HG03469 (cell line): ENCODE measurements around the gene POLR2C.
"Not testable (repeated sequence)": the region's sequence is repeated elsewhere in the genome, so short reads cannot be mapped to it uniquely, and the experiment has no call there.

Source experiments
- ATAC-seq: cut with Tn5 transposase; IDR thresholded peaks from one replicate; pipeline ENCODE4 v1.9.1; 2021; ENCODE audit warnings: mild to moderate bottlenecking, moderate library complexity, moderate number of reproducible peaks; ENCODE audit not compliant: unreplicated experiment

POLR2C gene

DNA sequence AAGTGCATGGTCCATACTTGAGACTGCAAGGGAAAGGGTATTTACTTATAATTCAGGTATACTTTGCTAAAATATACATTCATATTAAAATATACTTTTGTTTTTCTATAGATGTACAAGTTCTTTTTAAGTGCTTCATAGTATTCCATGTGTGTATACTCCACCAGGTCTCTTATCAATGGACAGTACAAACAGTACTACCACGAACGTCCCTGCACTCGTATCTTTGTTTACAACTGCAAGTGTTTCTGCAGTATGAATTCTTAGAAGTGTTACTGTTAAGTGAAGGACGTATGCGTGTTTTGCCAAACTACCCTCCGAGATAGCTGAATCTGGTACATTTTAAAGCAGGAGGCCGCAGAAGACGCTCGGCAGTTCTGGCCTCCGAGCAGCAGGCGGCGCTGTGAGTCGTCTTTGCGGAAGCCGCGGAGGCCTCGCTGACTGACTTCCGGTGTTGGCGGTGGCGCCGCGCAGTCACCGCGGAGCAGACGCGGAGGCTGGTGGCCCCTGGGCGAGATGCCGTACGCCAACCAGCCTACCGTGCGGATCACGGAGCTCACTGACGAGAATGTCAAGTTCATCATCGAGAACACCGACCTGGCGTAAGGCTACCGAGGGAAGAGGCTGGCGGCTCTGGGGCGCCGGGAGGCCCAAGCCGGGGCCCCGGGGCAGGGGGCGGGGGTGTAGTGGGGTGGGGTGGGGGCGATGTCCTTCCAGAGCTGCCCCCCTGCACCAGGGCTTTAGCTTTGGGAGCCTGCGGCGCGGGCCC lies at the start of gene POLR2C:
POLR2C (plus strand) TSS at position 471 of the 769 bp plus-strand sequence; CDS start at position 517, 46 bp downstream.
- peak; percentile 78 for ATAC-seq

DNA sequence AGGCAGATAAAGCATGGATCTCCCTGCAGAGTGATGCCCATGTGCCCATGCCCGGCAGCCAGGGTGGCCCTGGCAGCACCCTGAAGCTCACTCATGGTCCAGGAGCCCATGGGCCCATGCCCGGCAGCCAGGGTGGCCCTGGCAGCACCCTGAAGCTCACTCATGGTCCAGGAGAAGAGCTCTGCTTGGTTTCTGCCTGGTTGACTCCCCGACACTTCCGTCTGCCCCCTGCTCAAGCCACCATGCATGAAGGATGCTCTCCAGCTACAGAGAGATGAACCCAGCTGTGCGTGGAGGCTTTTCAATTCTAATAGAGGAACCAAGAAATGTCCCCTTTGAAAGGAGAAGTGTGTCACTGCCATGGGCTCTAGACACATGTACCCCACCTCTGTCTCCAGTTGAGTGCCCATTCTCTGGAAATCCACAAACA lies 49.2 kb upstream of the POLR2C start:
- ATAC-seq: no peak

DNA sequence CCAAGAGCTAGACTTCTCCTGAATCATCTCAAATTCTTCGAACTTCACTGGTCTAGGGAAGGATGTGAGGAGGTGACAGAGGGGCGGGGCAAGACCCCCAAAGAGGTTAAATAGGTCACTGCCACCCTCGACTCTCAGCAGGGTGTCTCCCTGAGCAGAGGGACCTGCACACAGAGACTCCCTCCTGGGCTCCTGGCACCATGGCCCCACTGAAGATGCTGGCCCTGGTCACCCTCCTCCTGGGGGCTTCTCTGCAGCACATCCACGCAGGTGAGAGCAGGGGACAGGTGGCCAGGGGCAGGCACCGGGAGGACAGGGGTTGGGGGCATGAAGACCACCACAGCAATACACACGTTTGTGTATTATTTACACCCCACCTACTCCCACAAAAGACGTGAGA lies 48.7 kb upstream of the POLR2C start:
- no peak for ATAC-seq

DNA sequence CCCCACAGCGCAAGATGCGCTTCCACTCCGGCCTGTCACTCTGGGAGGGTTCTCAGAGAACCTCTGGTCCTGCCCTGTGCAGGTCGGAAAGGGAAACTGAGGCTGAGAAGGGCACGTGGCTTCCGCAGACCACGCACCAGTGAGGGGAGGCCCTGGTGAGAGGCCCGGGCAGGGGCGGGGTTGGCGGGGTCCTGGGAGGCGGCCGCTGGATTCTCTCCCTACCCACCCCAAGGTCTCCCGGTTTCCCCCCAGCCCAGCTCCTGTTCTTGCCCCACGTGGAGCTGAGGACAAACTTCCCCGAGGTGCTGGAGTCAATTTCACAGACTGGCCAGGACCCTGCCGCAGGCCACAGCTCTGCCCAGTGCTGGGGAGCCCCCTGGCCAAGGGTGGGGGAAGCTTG lies 46.4 kb upstream of the POLR2C start:
- no peak for ATAC-seq

DNA sequence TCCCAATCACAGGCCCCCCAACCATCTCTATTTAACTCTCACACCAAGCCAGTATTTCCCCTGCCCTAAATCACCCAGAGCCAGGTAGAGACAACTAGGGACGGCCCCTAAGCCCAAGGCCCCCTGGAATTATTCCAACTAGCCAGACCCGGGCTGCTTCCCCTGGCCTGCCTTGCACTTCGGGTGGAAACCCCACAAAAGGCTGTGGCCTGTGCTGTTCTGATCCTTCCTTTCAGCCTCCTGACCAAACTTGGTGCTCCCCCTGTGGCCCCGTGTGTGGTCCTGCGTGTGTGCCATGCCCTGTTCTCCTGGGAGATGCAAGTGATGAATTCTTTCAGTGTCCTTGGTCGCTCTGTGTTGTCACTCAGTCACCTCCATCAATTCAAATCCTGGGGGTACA lies 43.0 kb upstream of the POLR2C start:
- no peak for ATAC-seq

DNA sequence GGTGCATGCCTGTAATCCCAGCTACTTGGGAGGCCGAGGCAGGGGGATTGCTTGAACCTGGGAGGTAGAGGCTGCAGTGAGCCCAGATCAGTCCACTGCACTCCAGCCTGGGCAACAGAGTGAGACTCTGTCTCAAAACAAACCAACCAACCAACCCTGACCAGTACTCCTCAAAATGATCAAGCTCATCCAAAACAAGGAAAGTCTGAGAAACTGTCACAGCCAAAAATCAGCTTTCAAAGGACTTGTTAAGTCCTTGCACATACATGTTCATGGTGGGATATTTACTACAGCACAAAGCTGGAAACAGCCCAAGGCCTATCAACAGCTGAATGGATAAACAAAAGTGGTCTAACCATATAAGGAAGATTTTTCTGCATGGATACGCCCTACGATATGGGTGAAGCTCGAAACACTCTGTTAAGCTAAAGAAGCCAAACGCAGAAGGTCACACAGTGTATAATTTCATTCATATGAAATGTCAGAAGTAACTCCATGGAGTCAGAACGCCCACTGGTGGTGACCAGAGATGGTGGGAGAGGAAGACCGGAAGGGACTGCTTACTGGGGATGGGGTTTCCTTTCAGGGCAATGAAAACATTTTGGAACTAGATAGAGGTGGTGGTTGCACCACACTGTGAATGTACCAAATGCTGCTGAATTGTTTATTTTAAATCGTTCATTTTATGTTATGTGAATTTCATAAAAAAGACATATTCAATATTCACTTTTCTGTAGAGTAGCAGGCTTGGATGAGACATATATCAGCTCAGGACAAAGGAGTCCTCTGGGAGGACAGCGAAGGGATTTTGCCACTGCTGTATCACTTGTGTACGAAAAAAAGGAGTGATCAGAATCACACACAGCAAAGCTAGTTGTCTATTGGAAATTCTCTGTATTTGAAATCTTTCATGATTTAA lies 40.2 kb upstream of the POLR2C start:
- no peak for ATAC-seq

DNA sequence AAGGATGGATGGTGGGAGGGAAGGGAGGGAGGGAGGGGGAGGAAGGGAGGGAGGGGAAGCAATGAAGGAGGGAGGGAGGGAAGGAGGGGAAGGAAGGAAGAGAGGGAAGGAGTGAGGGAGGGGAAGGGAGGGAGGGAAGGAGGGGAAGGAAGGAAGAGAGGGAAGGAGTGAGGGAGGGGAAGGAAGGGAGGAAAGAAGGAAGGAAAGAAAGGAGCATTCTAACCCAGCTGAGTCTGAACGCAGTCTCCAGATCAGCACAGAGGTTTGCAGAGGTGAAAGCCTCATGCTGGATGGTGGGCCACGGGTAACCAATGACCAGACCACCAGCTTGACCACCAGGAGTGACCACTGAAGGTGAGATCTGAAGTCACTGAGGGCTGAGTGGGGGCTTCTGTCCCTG lies 39.3 kb upstream of the POLR2C start:
- ATAC-seq: no peak

DNA sequence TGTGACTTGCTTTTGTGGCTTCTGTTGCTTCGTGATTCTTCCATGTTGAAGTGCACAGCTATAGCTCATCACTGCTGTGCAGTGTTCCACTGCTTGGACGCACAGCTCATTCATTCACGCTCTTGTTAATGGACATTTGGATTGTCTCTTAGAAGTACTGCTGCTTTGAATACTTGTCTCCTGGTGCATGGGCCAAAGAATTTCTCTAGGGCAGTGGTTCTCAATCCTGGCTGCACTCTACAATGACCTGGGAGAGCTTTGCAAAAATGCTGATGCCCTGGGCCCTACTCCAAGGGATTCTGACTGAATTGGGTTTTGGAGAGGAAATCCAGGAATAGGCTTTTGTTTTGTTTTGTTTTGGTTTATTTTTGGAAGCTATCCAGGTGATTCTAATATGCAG lies 37.9 kb upstream of the POLR2C start:
- ATAC-seq: no peak

DNA sequence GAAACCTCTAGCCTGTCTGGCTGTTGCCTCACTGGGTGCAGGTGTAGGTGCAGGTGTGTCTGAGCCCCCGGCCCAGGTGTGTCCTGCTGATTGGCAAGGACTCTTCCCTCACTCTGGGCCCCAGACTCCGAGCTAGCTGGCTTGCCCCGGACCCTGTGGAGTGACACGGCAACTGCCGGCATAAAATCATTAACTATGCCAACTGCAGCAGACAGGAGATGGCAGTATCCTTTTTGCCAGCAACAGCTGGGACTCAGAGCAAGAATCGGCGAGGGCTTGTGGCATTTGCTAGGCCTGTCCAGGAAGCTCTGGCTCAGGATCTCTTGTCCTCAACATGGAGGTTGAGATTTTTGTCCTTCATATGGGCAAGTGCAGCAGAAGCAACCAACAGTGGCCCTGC lies 36.1 kb upstream of the POLR2C start:
- ATAC-seq: no peak

DNA sequence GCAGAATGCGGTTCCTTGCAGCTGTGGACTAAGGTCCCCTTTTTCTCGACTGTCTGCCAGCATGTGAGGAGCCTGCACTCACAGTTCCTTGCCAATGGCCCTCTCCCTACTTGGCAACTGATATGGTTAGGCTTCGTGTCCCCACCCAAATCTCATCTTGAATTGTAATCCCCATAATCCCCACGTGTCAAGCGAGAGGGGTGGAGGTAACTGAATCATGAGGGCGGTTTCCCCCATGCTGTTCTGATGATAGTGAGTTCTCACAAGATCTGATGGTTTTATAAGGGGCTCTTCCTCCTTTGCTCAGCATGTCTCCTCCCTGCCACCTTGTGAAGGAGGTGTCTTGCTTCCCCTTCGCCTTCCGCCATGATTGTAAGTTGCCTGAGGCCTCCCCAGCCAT lies 35.2 kb upstream of the POLR2C start:
- ATAC-seq: no peak

DNA sequence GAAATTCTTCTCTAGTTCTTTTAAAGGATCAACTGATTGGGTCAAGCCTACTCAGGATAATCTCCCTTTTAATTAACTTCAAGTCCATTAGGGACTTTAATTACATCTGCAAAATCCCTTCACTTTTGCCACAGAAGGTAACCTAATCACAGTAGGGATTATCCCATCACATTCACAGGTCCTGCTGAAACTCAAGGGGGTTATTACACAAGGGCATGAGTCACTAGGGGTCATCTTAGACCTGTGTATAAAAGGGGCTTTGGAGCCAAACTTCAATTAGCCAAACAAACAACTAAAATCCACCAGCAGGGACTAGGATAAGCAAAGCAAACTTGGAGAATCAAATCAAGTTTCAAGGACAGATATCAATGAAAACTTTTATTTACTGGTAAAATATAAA lies 34.7 kb upstream of the POLR2C start:
- ATAC-seq: no peak

DNA sequence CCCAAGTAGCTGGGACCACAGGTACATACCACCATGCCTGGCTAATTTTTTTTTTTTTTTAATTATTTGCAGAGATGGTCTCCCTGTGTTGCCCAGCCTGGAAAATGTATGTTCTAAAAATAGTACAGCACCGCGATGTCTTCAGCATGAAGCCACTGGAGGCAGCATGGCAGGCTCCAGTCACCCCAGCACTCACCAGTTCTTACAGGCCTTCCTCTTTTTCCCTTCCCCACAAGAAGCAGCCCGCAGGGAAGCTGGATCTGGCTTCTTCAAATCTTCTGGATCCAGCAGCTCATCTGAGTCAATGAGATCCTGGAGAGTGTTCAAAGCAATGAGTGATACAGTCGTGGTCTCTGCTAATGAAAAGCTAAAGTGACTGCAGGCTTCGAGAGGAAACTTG lies 31.5 kb upstream of the POLR2C start:
- no peak for ATAC-seq

DNA sequence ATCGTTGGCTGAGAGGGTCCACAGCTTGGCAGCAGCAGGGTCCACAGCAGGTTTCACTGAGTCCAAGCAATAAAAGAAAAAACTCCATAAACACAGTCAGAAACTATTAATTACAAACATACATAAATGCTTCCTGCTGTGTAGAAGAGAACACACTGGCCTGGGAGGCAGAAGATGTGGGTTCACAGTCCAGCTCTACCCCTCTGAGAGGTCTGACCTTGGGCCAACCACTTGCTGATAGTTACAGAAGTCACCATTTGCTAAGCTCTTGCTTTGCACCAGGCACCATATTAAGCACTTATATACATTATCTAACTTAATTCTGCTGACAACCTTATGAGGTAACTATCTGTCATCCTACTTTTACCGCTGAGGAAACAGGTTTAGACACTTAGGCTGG lies 30.0 kb upstream of the POLR2C start:
- ATAC-seq: no peak

DNA sequence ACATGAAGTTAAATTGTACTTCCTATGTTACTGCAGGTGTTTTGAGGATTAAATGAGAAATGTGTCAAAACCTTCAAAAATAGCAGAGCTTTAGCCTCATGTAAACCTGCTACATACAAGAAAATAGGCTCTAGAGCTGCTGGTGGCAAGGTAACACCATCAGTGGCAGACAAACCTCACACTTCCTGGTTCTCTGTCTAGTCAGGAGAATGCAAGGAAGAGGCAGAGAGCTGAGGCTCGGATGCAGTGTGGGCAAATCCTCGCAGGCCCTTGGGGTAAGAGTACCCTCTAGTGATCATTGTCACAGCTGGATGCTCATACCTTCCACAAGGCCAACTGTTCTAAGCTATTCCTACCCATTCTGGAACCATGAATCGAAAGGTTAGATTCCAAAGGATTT lies 29.5 kb upstream of the POLR2C start:
- ATAC-seq: no peak

DNA sequence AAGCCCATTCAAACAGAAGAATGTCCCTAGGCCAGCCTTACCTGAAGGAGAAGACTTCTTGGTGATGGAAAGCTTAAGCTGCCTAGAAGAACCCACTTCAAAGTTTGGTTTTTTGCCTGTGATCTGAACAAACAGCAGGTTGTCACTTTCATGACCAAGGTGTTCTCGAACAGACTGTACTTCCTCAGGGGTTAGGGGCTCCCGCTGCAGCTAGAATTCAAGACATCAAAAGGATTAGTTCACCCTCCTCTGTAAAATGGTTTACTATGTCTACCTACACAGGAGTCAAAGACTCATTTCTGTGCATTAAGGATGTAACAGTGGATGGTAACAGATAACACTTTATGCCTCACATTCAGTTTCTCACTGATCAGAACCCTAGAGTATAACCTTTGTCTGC lies 28.5 kb upstream of the POLR2C start:
- ATAC-seq: no peak

DNA sequence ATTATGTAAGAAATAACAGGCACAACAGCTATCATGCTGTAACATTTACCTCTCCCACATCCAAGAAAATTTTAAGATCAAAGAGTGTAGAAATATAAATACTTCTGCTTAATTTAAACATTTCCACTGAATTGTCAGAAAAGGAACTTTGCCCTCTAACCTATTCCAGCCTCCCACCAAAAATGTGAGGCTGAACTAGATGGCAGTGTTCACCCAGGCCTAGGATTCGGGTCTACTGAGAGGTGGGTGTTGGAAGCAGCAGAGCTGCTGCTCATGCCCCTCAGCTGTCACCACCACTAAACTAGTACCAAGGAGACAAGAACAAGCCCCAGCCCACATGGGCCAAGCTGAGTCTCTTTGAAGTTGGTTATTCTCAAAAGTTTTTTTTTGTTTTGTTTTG lies 26.6 kb upstream of the POLR2C start:
- ATAC-seq: no peak

DNA sequence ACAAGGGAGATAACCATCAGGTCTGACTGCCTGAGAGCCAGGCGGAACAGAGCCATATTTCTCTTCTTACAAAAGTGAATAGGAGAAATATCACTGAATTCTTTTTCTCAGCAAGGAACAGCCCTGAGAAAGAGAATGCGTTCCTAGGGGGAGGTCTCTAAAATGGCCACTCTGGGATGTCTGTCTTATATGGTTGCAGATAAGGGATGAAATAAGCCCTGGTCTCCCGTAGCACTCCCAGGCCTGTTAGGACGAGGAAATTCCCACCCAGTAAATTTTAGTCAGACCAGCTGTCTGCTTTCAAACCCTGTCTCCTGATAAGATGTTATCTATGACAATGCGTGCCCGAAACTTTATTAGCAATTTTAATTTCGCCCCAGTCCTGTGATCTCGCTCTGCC lies 22.5 kb upstream of the POLR2C start:
- not testable (repeated sequence) for ATAC-seq

DNA sequence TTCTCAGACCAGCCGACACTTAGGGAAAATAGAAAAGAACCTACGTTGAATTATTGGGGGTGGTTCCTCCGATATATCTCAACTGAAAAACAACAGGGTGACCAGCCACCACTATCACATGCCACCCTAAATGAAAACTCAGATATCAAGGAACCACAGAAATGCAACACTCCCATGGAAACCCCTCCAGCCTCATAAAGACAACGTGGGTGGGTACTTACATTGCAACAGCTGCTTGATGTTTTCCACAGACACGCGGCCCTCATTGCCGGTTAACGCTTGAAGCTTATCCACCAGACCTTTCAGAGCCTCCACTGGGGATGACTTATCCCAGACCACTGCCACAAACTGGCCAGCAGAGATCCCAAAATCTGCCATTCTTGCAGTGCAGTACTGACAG lies 21.9 kb upstream of the POLR2C start:
- ATAC-seq: not testable (repeated sequence)

DNA sequence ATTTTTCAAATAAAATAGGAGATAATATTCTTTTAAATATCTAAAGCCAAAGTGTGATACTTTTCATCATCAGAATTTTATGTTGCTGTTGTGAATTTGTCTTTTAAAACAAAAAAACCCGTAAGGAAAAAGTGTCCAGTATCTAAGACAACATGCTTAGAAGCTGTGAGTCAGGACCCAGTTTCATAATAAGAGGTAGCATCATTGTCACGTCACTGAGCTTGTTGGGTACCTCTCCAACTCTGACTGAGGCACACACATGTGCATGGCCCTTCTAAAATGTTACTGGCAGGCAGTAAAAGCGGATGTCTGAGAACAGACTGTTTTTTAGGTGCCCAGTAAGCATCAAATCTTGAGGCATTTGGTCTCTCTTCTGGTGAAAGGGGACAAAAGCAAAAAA lies 17.8 kb upstream of the POLR2C start:
- no peak for ATAC-seq

DNA sequence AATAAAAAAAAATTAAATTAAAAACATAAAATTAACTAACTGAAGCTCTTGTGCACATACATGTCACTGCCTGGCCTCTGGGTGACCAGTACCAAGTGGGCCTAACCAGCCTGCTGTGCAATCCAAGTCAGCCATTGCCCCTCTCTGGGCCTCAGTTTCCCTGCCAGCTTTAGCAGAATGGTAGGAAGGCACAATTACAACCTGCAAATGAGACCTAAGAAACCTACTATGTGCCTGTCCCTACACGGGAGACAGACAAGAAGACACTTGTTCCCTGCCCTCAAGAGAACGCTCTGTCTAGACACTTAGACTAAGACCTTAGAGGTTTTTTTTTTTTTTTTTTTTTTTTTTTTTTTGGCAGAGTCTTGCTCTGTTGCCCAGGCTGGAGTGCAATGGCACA lies 17.0 kb upstream of the POLR2C start:
- no peak for ATAC-seq

DNA sequence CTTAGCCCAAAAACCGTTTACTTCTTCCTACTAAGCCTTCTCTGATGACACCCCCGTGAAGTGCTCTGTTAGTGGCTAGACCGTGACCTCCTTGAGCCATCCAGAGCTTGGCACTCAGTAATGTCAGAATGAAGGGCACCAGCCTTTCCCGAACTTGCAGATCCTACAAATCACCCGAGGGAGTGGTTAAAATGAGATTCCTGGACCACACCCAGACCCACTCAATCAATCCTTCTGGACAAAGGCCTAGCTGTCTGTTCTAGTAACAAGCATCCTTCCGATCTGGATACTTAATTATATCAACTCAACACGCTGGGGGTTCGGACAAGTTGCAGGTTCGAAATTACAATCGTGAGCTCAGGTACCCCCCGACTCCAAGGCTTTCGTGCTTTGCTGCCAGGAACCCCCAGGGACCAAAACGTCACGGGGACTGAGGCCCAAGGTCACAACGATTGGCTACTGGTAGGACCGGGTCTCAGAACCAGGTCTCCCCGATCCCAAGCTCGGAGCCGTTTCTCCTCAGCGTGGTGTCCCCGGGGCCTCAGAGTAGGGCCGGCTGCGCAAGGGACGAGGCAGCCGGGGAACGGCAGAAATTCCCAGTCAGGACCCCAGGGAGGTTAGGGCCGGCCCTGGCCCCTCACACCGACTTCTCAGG lies 15.8 kb upstream of the POLR2C start:
- ATAC-seq: peak; percentile 20
